HG03196 (cell line): ENCODE measurements around the gene TRMT44.
"Not testable (repeated sequence)": the region's sequence is repeated elsewhere in the genome, so short reads cannot be mapped to it uniquely, and the experiment has no call there.

Experiments used
- ATAC-seq: cut with Tn5 transposase; IDR thresholded peaks from one replicate; pipeline ENCODE4 v1.9.1; 2021; ENCODE audit not compliant: unreplicated experiment

Gene TRMT44

GRCh38 chr4:8467016-8467415 lies 26.4 kb downstream of the TRMT44 start:
- ATAC-seq: no peak

GRCh38 chr4:8468746-8469535 lies 28.4 kb downstream of the TRMT44 start:
- no peak for ATAC-seq

GRCh38 chr4:8469550-8469949 lies 29.0 kb downstream of the TRMT44 start:
- no peak for ATAC-seq

- ATAC-seq: no peak
These were observed 30.0 kb downstream of the TRMT44 start for GRCh38 chr4:8470451-8471024.

DNA sequence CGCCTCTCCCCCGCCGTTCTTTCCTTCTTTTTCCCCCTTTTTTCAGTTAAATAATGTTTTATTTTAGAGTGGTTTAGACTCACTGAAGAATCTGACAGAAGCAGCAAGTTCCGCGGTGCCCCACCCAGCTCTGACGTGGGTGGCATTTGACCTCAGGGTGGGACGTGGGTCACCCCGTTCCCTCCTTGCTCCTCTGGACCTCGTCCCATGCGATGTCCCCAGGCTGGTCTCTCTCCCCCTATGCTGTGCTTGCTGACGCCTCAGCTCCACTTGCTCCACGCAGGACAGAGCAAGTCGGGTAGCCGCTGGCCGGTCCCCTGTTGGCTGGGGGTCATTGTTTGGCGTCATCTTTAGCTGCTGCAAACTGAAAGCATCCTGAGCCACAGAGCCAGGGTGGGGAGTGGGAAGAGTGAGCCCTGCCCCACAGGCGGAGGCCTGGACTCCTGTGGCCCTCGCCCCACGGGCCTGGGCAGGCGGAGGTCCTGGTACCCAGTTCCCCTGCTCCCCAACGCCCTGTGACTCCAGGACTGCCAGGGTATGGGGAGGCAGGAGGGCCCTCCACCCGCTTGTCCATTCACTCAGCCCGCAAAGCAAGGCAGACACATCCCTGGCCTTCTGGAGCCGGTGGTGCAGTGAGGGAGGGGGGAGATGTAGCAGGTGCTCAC lies 30.8 kb downstream of the TRMT44 start:
- ATAC-seq: no peak

- ATAC-seq: no peak
These were observed 31.6 kb downstream of the TRMT44 start for GRCh38 chr4:8472158-8472688.

DNA sequence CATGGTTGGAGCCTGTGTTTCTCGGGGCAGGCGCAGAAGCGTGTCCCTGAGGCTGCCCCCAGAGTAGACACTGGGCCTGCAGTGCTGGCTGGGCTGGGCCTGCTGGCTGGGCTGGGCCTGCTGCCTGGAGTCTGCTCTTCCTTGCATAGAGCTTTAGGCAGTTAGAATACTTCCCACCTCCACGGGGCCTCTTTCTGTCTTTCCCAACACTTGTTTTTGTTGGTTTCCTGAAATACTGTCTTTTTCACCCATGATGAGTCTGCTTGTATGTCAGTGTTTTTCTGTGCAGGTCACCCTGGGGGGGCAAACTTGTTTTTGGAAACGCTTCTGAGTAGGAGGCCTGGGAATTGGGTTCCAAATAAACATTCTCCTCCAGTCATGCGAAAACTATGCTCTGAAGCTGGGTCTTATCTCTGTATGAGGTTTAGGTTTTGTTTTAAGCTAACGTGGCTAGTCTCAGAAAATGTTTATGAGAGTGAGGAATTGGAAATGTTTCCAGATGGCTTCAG lies 32.2 kb downstream of the TRMT44 start:
- ATAC-seq: no peak

DNA sequence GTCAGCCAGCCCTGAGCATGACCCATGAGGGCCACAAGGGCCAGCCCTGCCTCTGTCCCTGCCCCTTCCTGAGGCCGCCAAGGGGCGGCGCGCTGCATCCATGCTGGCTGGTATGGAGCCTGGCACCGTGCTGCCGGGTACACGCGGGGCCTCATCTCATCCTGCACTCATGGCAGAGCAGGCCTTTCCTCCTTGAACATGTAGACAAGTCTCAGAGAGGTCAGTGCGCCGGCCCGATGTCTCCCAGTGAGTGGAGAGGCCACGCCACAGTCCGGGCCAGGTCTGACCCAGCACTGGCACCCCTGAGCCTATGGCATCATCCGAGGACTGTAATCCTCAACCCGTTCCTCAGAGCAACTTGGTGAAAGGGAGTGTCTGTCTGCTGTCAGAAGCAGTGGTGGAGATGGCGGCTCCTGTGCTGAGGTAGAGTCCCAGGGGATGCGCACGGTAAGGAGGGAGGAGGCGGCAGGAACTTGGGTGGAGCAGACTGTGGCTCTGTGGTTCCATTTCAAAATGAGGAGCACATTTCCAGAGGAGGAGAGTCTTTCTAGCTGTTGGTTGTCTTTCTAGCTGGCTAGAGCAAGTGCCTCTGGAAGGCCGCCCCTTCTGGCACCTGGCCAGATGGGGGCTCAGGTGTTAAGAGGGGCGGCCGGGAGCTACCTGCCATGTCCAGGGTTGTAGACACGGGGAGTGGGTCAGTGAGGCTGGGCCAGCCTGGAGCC lies 32.8 kb downstream of the TRMT44 start:
- ATAC-seq: no peak

DNA sequence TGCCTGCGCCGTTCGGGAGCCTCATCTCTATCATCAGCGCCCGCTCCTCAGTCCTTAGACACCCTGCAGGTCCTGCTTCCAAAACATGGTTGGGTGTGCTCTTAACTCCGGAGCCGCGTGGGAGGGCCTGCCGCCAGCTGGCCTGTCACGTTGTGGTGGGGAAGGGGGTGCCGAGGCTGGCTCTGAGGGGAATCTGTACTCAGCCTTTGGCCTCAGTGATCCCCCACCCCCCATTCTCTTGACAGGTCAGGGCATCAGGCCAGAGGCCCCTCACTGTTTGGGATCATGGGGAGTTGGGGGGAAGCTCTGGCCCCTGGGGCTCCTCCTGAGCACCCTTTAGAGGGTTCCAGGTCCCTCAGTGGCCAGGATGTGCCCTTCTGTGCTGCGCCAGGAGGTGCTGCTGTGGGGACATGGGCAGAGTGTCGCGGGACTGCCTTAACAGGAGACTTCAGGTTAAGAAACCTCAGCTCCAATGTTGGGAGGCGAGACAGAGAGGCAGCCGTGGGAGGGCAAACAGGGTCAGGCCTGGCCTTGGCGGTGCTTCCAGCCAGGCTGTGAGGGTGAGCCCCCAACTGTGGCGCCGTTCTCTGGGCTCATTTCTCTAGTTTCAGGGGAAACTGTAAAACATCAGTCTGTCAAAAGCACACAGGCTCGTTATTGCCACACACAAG lies 33.5 kb downstream of the TRMT44 start:
- no peak for ATAC-seq

- no peak for ATAC-seq
These were observed 34.3 kb downstream of the TRMT44 start for GRCh38 chr4:8474856-8475255.

DNA sequence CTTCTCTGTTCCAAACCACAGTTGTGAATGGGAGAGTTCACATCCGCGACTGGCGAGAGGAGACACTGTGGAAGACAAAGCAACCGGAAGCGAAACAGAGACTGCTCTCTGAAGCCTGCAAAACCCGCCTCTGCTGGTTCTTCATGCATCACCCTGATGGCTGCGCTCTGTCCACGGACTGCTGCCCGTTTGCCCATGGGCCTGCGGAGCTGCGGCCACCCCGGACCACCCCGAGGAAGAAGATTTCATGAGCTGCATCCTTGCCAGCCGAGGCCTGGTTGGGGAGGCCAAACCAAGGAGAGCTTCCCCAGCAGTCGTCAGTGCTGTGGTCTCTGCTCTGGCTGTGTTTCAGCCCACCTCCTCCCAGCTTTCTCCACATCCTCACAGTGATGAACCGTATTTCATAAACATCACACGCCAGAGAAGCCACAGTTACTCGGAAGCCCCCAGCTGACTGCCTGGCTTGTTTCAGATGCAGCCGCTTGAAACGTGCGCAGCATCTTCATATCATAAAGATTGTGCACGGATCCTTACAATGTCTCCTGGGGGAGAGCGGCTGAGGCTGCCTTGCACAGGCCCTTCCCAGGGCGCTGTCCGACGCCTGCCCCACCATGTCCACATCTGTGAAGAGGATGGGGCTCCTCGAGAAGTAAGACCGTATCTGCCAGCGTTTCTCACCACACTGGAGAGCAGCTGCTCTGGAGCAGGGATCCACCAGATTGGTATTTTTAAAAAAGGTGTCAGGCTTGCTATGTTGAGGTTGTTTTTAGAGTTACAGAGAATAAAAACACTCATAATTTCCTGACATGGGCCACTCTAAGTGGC lies 35.4 kb downstream of the TRMT44 start:
- no peak for ATAC-seq

- no peak for ATAC-seq
These were observed 36.6 kb downstream of the TRMT44 start for GRCh38 chr4:8477095-8477635.

- no peak for ATAC-seq
These were observed 37.1 kb downstream of the TRMT44 start for GRCh38 chr4:8477676-8478075.

DNA sequence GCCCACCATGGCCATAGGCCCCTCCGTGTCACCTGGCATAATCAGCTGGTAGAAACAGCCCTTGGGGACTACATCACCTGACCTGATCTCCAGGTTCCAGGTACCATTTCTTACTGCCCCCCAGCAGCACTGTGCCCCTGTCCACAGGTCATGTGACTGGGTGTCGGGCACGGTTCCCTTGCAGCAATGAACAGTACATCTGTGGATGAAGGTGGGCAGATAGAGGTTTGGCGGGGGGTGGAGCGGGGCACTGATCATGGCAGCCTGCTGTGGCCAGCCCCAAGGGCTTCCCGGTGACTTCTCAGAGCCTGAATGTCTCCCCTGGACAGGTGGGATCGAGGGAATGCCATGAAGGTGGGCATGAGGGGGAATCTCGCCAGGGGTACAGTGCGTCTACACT lies 37.8 kb downstream of the TRMT44 start:
- ATAC-seq: no peak

DNA sequence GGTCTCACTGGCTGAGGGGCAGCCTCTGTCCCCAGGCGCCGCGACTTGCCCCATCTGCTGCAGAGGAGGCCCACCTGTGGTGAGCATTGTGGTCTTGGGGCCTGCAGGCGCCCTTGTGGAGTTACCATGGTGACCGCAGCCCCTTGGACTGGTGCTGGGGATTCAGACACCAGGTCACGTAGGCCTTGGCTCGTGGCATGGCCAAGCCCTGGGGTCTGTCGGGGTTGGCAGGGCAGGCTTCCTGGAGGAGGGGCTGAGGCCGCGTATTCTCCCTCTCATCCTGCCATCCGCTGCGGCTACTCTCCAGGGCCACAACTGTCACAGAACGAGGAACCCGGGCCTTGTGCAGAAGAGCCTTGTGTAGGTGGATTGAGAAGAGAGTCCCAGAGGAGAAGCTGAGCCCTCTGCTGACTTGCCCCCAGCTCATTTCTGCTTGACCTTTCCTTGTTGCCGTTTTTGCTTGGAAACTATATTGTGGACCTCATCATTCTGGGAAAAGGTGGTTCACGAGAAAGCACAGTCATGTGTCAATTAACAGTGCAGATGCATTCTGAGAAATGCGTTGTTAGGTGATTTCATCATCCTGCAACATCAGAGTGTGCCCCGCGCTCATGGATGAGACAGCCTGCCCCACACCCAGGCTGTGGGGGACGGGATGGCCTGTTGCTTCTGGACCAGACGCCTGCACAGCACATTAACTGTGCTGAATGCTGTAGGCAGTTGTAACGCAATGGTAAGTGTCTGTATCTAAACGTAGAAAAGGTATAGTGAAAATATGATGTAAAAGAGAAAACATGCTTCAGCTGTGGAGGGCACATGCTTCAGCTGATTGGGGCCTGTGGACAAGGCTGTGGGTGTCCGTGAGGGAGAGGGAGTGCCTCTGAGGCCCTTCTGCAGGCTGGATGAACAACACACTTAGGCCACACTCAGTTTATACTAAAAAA lies 38.5 kb downstream of the TRMT44 start:
- no peak for ATAC-seq

- no peak for ATAC-seq
These were observed 39.6 kb downstream of the TRMT44 start for GRCh38 chr4:8480221-8480620.

DNA sequence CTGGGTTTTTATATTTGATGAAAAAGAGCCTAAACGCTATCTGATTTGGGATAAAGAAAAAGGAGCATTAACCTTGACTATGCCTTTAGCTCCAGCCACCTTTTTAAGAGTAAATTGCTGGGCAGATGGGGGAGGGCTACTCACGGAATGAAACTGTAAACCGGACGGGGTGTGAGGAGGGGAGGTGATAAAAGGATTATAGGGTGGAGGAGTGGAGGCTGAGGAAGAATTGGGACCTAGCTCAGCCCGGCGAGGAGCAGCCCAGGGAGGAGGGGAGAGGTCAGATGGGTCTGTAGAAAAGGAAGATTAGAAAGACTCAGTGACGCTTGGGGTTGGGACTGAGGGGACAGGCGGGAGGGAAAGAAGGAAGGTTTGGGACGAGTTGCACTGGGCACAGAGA lies 46.1 kb downstream of the TRMT44 start:
- not testable (repeated sequence) for ATAC-seq

GRCh38 chr4:8488791-8489369 lies 48.3 kb downstream of the TRMT44 start:
- no peak for ATAC-seq
